COLO829 (cell line): ENCODE data around the gene DGCR8.

ENCODE experiments used
- DNase-seq: peaks from one replicate; pipeline ENCODE4 v3.0.0; 2012; ENCODE audit warnings: low spot score

DGCR8 gene

GRCh38 chr22:20052309-20053259 lies 27.5 kb upstream of the DGCR8 start:
- no peak for DNase-seq

GRCh38 chr22:20053407-20054033 lies 26.5 kb upstream of the DGCR8 start:
- no peak for DNase-seq

- no peak for DNase-seq
These were observed 26.0 kb upstream of the DGCR8 start for GRCh38 chr22:20054034-20054427.

- no peak for DNase-seq
These were observed 25.6 kb upstream of the DGCR8 start for GRCh38 chr22:20054485-20054884.

- DNase-seq = no peak
These were observed 24.9 kb upstream of the DGCR8 start for GRCh38 chr22:20055144-20055543.

GRCh38 chr22:20055654-20056053 lies 24.4 kb upstream of the DGCR8 start:
- no peak for DNase-seq

- DNase-seq = no peak
These were observed 23.9 kb upstream of the DGCR8 start for GRCh38 chr22:20056161-20056560.

GRCh38 chr22:20056696-20057386 lies 23.2 kb upstream of the DGCR8 start:
- no peak for DNase-seq

- DNase-seq = no peak
These were observed 22.3 kb upstream of the DGCR8 start for GRCh38 chr22:20057596-20058268.

- no peak for DNase-seq
These were observed 20.9 kb upstream of the DGCR8 start for GRCh38 chr22:20058989-20059770.

- DNase-seq = no peak
These were observed 19.2 kb upstream of the DGCR8 start for GRCh38 chr22:20060700-20061480.

- DNase-seq = no peak
These were observed 18.6 kb upstream of the DGCR8 start for GRCh38 chr22:20061481-20061861.

GRCh38 chr22:20062043-20062765 lies 17.8 kb upstream of the DGCR8 start:
- no peak for DNase-seq

- peak; percentile 47 for DNase-seq
These were observed 17.3 kb upstream of the DGCR8 start for GRCh38 chr22:20062766-20063083.

GRCh38 chr22:20063271-20064139 lies 16.5 kb upstream of the DGCR8 start:
- no peak for DNase-seq

GRCh38 chr22:20064140-20064480 lies 15.9 kb upstream of the DGCR8 start:
- DNase-seq = no peak

- DNase-seq = no peak
These were observed 15.3 kb upstream of the DGCR8 start for GRCh38 chr22:20064545-20065262.

GRCh38 chr22:20065896-20066616 lies 14.0 kb upstream of the DGCR8 start:
- DNase-seq = no peak
